Jurkat, Clone E6-1 (cell line): Measurements from ENCODE around the gene MAPKAP1.

Experiments
- DNase-seq: peaks from one replicate; pipeline ENCODE4 v3.0.0-alpha.2; 2011; ENCODE audit warnings: low read depth, low spot score
- H3K4me3 ChIP-seq: 2 replicates; pipeline ENCODE4 v1.5.1; 2011; ENCODE audit warnings: mild to moderate bottlenecking, low read length, control low read depth, moderate library complexity

MAPKAP1 gene

GRCh38 chr9:125510980-125511379, 196.0 kb downstream of the MAPKAP1 start:
- no peak overlapping the region for H3K4me3 ChIP-seq
- no peak for DNase-seq

GRCh38 chr9:125509476-125509875, 197.5 kb downstream of the MAPKAP1 start:
- no peak overlapping the region for H3K4me3 ChIP-seq
- no peak for DNase-seq

GRCh38 chr9:125508249-125508648, 198.8 kb downstream of the MAPKAP1 start:
- DNase-seq = no peak
- H3K4me3 ChIP-seq = no peak overlapping the region

- DNase-seq = no peak
- no peak overlapping the region for H3K4me3 ChIP-seq
Measured at GRCh38 chr9:125507226-125507625, 199.8 kb downstream of the MAPKAP1 start.

- H3K4me3 ChIP-seq = no peak overlapping the region
- DNase-seq = no peak
Measured at GRCh38 chr9:125505988-125506438, 201.0 kb downstream of the MAPKAP1 start.

GRCh38 chr9:125504616-125505015, 202.4 kb downstream of the MAPKAP1 start:
- no peak for DNase-seq
- H3K4me3 ChIP-seq = no peak overlapping the region

GRCh38 chr9:125497906-125498305, 209.1 kb downstream of the MAPKAP1 start:
- DNase-seq = no peak
- H3K4me3 ChIP-seq = no peak overlapping the region

- DNase-seq = no peak
- no peak overlapping the region for H3K4me3 ChIP-seq
Measured at GRCh38 chr9:125497478-125497877, 209.5 kb downstream of the MAPKAP1 start.

- DNase-seq = no peak
Measured at GRCh38 chr9:125496313-125496834, 210.6 kb downstream of the MAPKAP1 start.

GRCh38 chr9:125495172-125496119, 211.6 kb downstream of the MAPKAP1 start:
- no peak for DNase-seq
- no peak overlapping the region for H3K4me3 ChIP-seq

More at GRCh38 chr9:125496313-125496834, 210.6 kb downstream of the MAPKAP1 start:
- H3K4me3 ChIP-seq = no peak overlapping the region

GRCh38 chr9:125494653-125494915, 212.4 kb downstream of the MAPKAP1 start:
- no peak for DNase-seq
- no peak overlapping the region for H3K4me3 ChIP-seq

GRCh38 chr9:125493881-125494652, 212.9 kb downstream of the MAPKAP1 start:
- no peak for DNase-seq

GRCh38 chr9:125493384-125493783, 213.6 kb downstream of the MAPKAP1 start:
- DNase-seq = no peak
- no peak overlapping the region for H3K4me3 ChIP-seq

More at GRCh38 chr9:125493881-125494652, 212.9 kb downstream of the MAPKAP1 start:
- no peak overlapping the region for H3K4me3 ChIP-seq

GRCh38 chr9:125492719-125493118, 214.3 kb downstream of the MAPKAP1 start:
- DNase-seq = no peak
- H3K4me3 ChIP-seq = no peak overlapping the region

- no peak for DNase-seq
- no peak overlapping the region for H3K4me3 ChIP-seq
Measured at GRCh38 chr9:125487842-125488241, 219.2 kb downstream of the MAPKAP1 start.

- H3K4me3 ChIP-seq = no peak overlapping the region
- DNase-seq = no peak
Measured at GRCh38 chr9:125486576-125486975, 220.4 kb downstream of the MAPKAP1 start.

- DNase-seq = no peak
- H3K4me3 ChIP-seq = no peak overlapping the region
Measured at GRCh38 chr9:125486152-125486508, 220.9 kb downstream of the MAPKAP1 start.

- DNase-seq = no peak
- no peak overlapping the region for H3K4me3 ChIP-seq
Measured at GRCh38 chr9:125485471-125486151, 221.4 kb downstream of the MAPKAP1 start.
